Measurements from ENCODE around the gene ATL3. TPM values are rescaled to one million over a fixed set of nuclear protein-coding genes. Genes with fewer than 3 reads are reported as not detected.

The ATL3 gene
- total RNA-seq, 1 donor from 2014 or later, result 31.8 TPM

- POLR2A ChIA-PET, result interaction anchor here (1.2 to 3.0 kb wide), 3 partner anchors 10 to 800 kb away, joined by 3 to 31 read pairs (median 6); partner anchors contain the start of gene ATL3
- CTCF ChIA-PET, result interaction anchor here (1.2 to 3.0 kb wide), 6 partner anchors 8 to 86 kb away, joined by 3 to 15 read pairs (median 3); partner anchors contain the start of gene ATL3
- H3K4me3 Mint-ChIP-seq, result peak within 1 kb of the TSS; percentile 94
- TF ChIP-seq CTCF (IDR thresholded peaks at IDR 0.05), result no peak
- peaks cover 6% of the 10 kb centered on the region for H3K36me3 Mint-ChIP-seq (ENCODE audit: low read depth)
- intact Hi-C loops (cut with micrococcal nuclease), result loop anchor here (1.0 kb wide), 1 partner anchor 10 kb away; the partner anchor contains the start of gene ATL3
- no peaks in the 10 kb centered on the region for H3K27me3 Mint-ChIP-seq
- DNase-seq (peak; percentile 99), ATAC-seq (ENCODE audit: low read depth) (peak; percentile 89)
- H3K27ac Mint-ChIP-seq, result peak within 1 kb of the TSS; percentile 86
- H3K9me3 Mint-ChIP-seq, result no peaks in the 10 kb centered on the region
- H3K4me1 Mint-ChIP-seq, result peaks cover 25% of the 10 kb centered on the region
Measured at GRCh38 chr11:63681321-63682065, 10.3 kb upstream of the ATL3 start, which contains the start of gene RTN3. Gene RTN3 (plus strand): TSS chr11:63681500. CDS start chr11:63681637, 137 bp downstream.

- Mint-ChIP-seq H3K36me3 (ENCODE audit: low read depth) (peaks cover 6% of the 10 kb centered on the region), H3K27me3 (no peaks in the 10 kb centered on the region), H3K4me3 (peak overlapping the region; percentile 94), H3K4me1 (peaks cover 25% of the 10 kb centered on the region), H3K27ac (peak overlapping the region; percentile 86), H3K9me3 (no peaks in the 10 kb centered on the region)
- CTCF ChIA-PET, result interaction anchor here (1.2 to 3.0 kb wide), 4 partner anchors 10 to 87 kb away, joined by 3 to 15 read pairs (median 3); partner anchors contain the start of gene ATL3
- no peak for ATAC-seq (ENCODE audit: low read depth)
- no peak for DNase-seq
- intact Hi-C loops (cut with micrococcal nuclease), result loop anchor here (1.0 kb wide), 1 partner anchor 10 kb away; the partner anchor contains the start of gene ATL3
- no peak for TF ChIP-seq CTCF (IDR thresholded peaks at IDR 0.05)
- POLR2A ChIA-PET, result interaction anchor here (1.2 to 3.0 kb wide), 2 partner anchors 10 to 504 kb away, joined by 3 to 31 read pairs; partner anchors contain the start of gene ATL3
Measured at GRCh38 chr11:63680834-63681320, 9.7 kb upstream of the ATL3 start.

- POLR2A ChIA-PET, result no interaction called here
Measured at GRCh38 chr11:63673579-63673978, 2.4 kb upstream of the ATL3 start.

GRCh38 chr11:63672936-63673539 lies 1.9 kb upstream of the ATL3 start:
- POLR2A ChIA-PET, result no interaction called here

More at GRCh38 chr11:63673579-63673978, 2.4 kb upstream of the ATL3 start:
- CTCF ChIA-PET, result interaction anchor here (1.2 to 1.4 kb wide), 2 partner anchors 9 to 65 kb away, joined by 3 to 5 read pairs; no protein-coding TSS in a partner anchor
- intact Hi-C loops (cut with micrococcal nuclease), result no loop called here
- Mint-ChIP-seq H3K27me3 (no peaks in the 10 kb centered on the region), H3K4me1 (peaks cover 17% of the 10 kb centered on the region), H3K9me3 (no peaks in the 10 kb centered on the region), H3K4me3 (no peak overlapping the region), H3K36me3 (ENCODE audit: low read depth) (peaks cover 3% of the 10 kb centered on the region), H3K27ac (no peak overlapping the region)
- TF ChIP-seq CTCF (IDR thresholded peaks at IDR 0.05), result no peak
- no peak for DNase-seq
- no peak for ATAC-seq (ENCODE audit: low read depth)

More at GRCh38 chr11:63672936-63673539, 1.9 kb upstream of the ATL3 start:
- H3K36me3 Mint-ChIP-seq (ENCODE audit: low read depth), result peaks cover 3% of the 10 kb centered on the region
- intact Hi-C loops (cut with micrococcal nuclease), result no loop called here
- H3K27me3 Mint-ChIP-seq, result no peaks in the 10 kb centered on the region
- H3K4me3 Mint-ChIP-seq, result no peak overlapping the region
- H3K9me3 Mint-ChIP-seq, result no peaks in the 10 kb centered on the region
- no peak for DNase-seq
- no peak overlapping the region for H3K27ac Mint-ChIP-seq
- TF ChIP-seq CTCF (IDR thresholded peaks at IDR 0.05), result no peak
- H3K4me1 Mint-ChIP-seq, result peaks cover 21% of the 10 kb centered on the region
- CTCF ChIA-PET, result interaction anchor here (1.2 to 1.4 kb wide), 2 partner anchors 9 to 65 kb away, joined by 3 to 5 read pairs; no protein-coding TSS in a partner anchor
- ATAC-seq (ENCODE audit: low read depth), result no peak

Data from activated B cell treated with CpG ODN at 0.5 μM for 24 hours (primary cell).